K562 (cell line): Measurements from ENCODE around the gene CHPF. TPM values are rescaled to one million over a fixed set of nuclear protein-coding genes. Genes with fewer than 3 reads are reported as not detected.

Experiments
- ATAC-seq: fragments of 200-7000 bp; cut with Tn5 transposase; 3 replicates; pipeline ENCODE4 v1.9.1; 2020; ENCODE audit warnings: moderate library complexity
- BruUV-seq: library from RNA; stranded (reverse); fragments of 400-500 nt; replicated peaks from 2 replicates; lab custom pipeline; 2021; lab: Mats Ljungman, UMichigan
- CTCF ChIA-PET: fragments of 300-600 bp; formaldehyde crosslinking; extraction: SDS; loops from one replicate; lab custom pipeline; 2021; ENCODE audit warnings: low intra/inter-chr PET ratio; lab: Yijun Ruan, JAX
- POLR2A ChIA-PET: fragments of 300-600, 350-650 bp; sonication (Branson Sonifier 250); formaldehyde crosslinking; extraction: SDS; loops from one replicate; lab custom pipeline; 2021; ENCODE audit warnings: antibody characterized with exemption, inconsistent platforms; lab: Yijun Ruan, JAX
- DNase-seq, 4 experiments: peaks; one replicate each; pipeline versions ENCODE4 v3.0.0 to v3.0.0-alpha.2; 2011 to 2018; ENCODE audit warnings: low spot score in 3 of 4, mixed read lengths in 3 of 4; ENCODE audit errors: extremely low read depth in 1 of 4
- FAIRE-seq: peaks from 2 replicates; lab custom pipeline; 2011; peaks lifted over from hg19 to GRCh38; lab: Jason Lieb, UNC
- H2AFZ ChIP-seq: 2 replicates; pipeline ENCODE4 v1.6.0; 2011; ENCODE audit warnings: low read depth, low read length, control low read depth, inconsistent platforms
- H3K27ac ChIP-seq: fragments of 200-600 bp; 3 replicates; pipeline ENCODE4 v1.8.0; 2011; ENCODE audit warnings: low read depth, mild to moderate bottlenecking, control low read depth, inconsistent platforms, low read length, moderate library complexity, mixed read lengths; ENCODE audit errors: extremely low read depth
- H3K27me3 ChIP-seq, 2 experiments: fragments of 300-600 bp in 1 of 2; 2 replicates in 1 of 2; 3 replicates in 1 of 2; pipeline versions ENCODE4 v1.6.0 to v1.8.0; 2011; ENCODE audit warnings: inconsistent platforms in 2 of 2, low read length in 2 of 2, mild to moderate bottlenecking in 1 of 2, mixed read lengths in 1 of 2, moderate library complexity in 1 of 2; ENCODE audit not compliant: control insufficient read depth in 2 of 2, insufficient read depth in 2 of 2
- H3K36me3 ChIP-seq: fragments of 300-600 bp; 3 replicates; pipeline ENCODE4 v1.8.0; 2011; ENCODE audit warnings: mild to moderate bottlenecking, low read length, inconsistent platforms; ENCODE audit not compliant: control insufficient read depth, insufficient read depth
- H3K4me1 ChIP-seq, 2 experiments: fragments of 200-600 bp in 1 of 2; replicated peaks in 1 of 2; 2 replicates in 1 of 2; 3 replicates in 1 of 2; pipeline versions ENCODE4 v1.5.1 to v1.8.0; 2011; ENCODE audit warnings: inconsistent platforms in 2 of 2, low read length in 2 of 2, mild to moderate bottlenecking in 1 of 2, mixed read lengths in 1 of 2, moderate library complexity in 1 of 2; ENCODE audit not compliant: control insufficient read depth in 2 of 2, insufficient read depth in 2 of 2
- H3K4me2 ChIP-seq: 2 replicates; pipeline ENCODE4 v1.6.1; 2011; ENCODE audit warnings: low read length, control low read depth, inconsistent platforms, mixed read lengths; ENCODE audit not compliant: insufficient read depth
- H3K4me3 ChIP-seq: fragments of 200-600 bp; sonication (generic), shearing (Covaris generic); 2 replicates; pipeline ENCODE4 v1.5.1; 2016; ENCODE audit warnings: control low read depth, inconsistent platforms
- H3K79me2 ChIP-seq: fragments of 200-600 bp; 3 replicates; pipeline ENCODE4 v1.8.0; 2011; ENCODE audit warnings: low read length, inconsistent platforms; ENCODE audit not compliant: control insufficient read depth, insufficient read depth
- H3K9ac ChIP-seq, 2 experiments: 2 replicates each; pipeline versions ENCODE4 v1.6.0 to v1.6.1; 2011; ENCODE audit warnings: low read depth in 2 of 2, low read length in 2 of 2, control low read depth in 1 of 2, inconsistent platforms in 1 of 2, mild to moderate bottlenecking in 1 of 2, mixed read lengths in 1 of 2; ENCODE audit not compliant: insufficient read depth in 1 of 2
- H3K9me1 ChIP-seq: one replicate; pipeline ENCODE4 v1.6.0; 2011; ENCODE audit warnings: inconsistent platforms, mild to moderate bottlenecking, low read length, moderate library complexity; ENCODE audit not compliant: control insufficient read depth, insufficient read depth
- H3K9me3 ChIP-seq: replicated peaks from 2 replicates; pipeline ENCODE4 v1.5.1; 2011; ENCODE audit warnings: low read depth, low read length, inconsistent platforms; ENCODE audit not compliant: control insufficient read depth, insufficient read depth
- H4K20me1 ChIP-seq: replicated peaks from 2 replicates; pipeline ENCODE4 v1.6.1; 2011; ENCODE audit warnings: low read length, inconsistent platforms, mixed read lengths; ENCODE audit not compliant: control insufficient read depth, insufficient read depth
- CBFA2T3 ChIP-seq: fragments of 450-650 bp; IDR thresholded peaks from 2 replicates; pipeline ENCODE4 v1.6.1; 2017
- E2F5 ChIP-seq: sonication (generic); formaldehyde crosslinking; IDR thresholded peaks from 2 replicates; pipeline ENCODE4 v1.8.0; 2022; ENCODE audit warnings: mild to moderate bottlenecking, missing genetic modification reagents
- HMG20B ChIP-seq: fragments of 250-450 bp; sonication (Bioruptor Pico); IDR thresholded peaks from 2 replicates; pipeline ENCODE4 v1.5.0; 2021; ENCODE audit warnings: mild to moderate bottlenecking
- JUN ChIP-seq, 2 experiments: sonication (generic) in 1 of 2; formaldehyde crosslinking in 1 of 2; IDR thresholded peaks; 2 replicates each; pipeline versions ENCODE4 v1.6.1 to v1.8.0; 2012 to 2022; ENCODE audit warnings: borderline replicate concordance in 2 of 2, mild to moderate bottlenecking in 2 of 2, improper control_type of control experiment in 1 of 2, low read depth in 1 of 2, low read length in 1 of 2, missing genetic modification reagents in 1 of 2
- L3MBTL2 ChIP-seq: fragments of 450-650 bp; IDR thresholded peaks from 2 replicates; pipeline ENCODE4 v1.6.1; 2016; ENCODE audit warnings: mild to moderate bottlenecking, moderate library complexity
- MYC ChIP-seq, 2 experiments: fragments of 250-450 bp in 1 of 2; sonication (Bioruptor Pico) in 1 of 2; IDR thresholded peaks; 2 replicates each; pipeline versions ENCODE4 v1.5.1 to v1.6.1; 2012 to 2021; ENCODE audit warnings: low read depth in 2 of 2, borderline replicate concordance in 1 of 2, improper control_type of control experiment in 1 of 2, low read length in 1 of 2, mild to moderate bottlenecking in 1 of 2, moderate library complexity in 1 of 2
- PBX2 ChIP-seq, 2 experiments: IDR thresholded peaks in 1 of 2; conservative IDR thresholded peaks in 1 of 2; 2 replicates each; pipeline ENCODE4 v1.6.1; 2016; ENCODE audit warnings: low read depth in 2 of 2, mild to moderate bottlenecking in 1 of 2, missing compliant biosample characterization in 1 of 2, missing genetic modification characterization in 1 of 2, moderate library complexity in 1 of 2
- STAT6 ChIP-seq: sonication (generic); formaldehyde crosslinking; IDR thresholded peaks from 2 replicates; pipeline ENCODE4 v1.8.1; 2023; ENCODE audit warnings: mild to moderate bottlenecking, missing genetic modification reagents
- TEAD1 ChIP-seq, 2 experiments: fragments of 450-650 bp in 1 of 2; sonication (generic) in 1 of 2; formaldehyde crosslinking; IDR thresholded peaks; 2 replicates each; pipeline versions ENCODE4 v1.4.0 to v1.8.0; 2020 to 2022; ENCODE audit warnings: mild to moderate bottlenecking in 2 of 2, missing genetic modification reagents in 1 of 2
- ZBTB7A ChIP-seq: IDR thresholded peaks from 2 replicates; pipeline ENCODE4 v1.6.1; 2011; ENCODE audit warnings: low read depth, mild to moderate bottlenecking, low read length, moderate library complexity, borderline replicate concordance; ENCODE audit not compliant: control insufficient read depth
- ZNF324 ChIP-seq: fragments of 250-450 bp; sonication (Bioruptor Pico); IDR thresholded peaks from 2 replicates; pipeline ENCODE4 v1.4.0; 2020; ENCODE audit warnings: mild to moderate bottlenecking
- ZSCAN32 ChIP-seq: fragments of 450-650 bp; formaldehyde crosslinking; IDR thresholded peaks from 2 replicates; pipeline ENCODE4 v1.4.0; 2020; ENCODE audit warnings: mild to moderate bottlenecking, moderate library complexity
- whole genome bisulfite sequencing: fragments of 100-300 bp; shearing (Covaris generic); methylation state at CpG from one replicate; pipeline ENCODE4 v1.1.6; 2016; ENCODE audit warnings: low coverage, mixed read lengths; ENCODE audit not compliant: insufficient coverage; ENCODE audit errors: missing lambda C conversion rate; 5-methylcytosine and 5-hydroxymethylcytosine counted together
- in situ Hi-C: fragments of 300-500 bp; cut with MboI; formaldehyde crosslinking; loops from 4 replicates; pipeline ENCODE4 v1.15.0; 2018; ENCODE audit warnings: inconsistent platforms, mixed read lengths
- intact Hi-C: fragments of 100-400 bp; cut with micrococcal nuclease; formaldehyde crosslinking; loops from 2 replicates; pipeline ENCODE4 v1.14.2; 2022
- polyA plus RNA-seq, 8 experiments: library from polyadenylated mRNA; depleted of rRNA in 4 of 8; stranded (reverse) in 5 of 8; unstranded in 3 of 8; fragments of >200 nt; fragmentation: Nextera tagmentation in 2 of 8; fragmentation: Illumina TruSeq in 1 of 8; extraction: Ambion mirVana in 2 of 8; extraction: Trizol in 1 of 8; gene quantifications; 2 replicates each; pipeline versions ENCODE4 v1.2.1 to v1.2.3, GENCODE V29; 2011 to 2014; ENCODE audit warnings: inconsistent platforms in 1 of 8, missing spikeins in 1 of 8
- total RNA-seq, 7 experiments: library from RNA; depleted of rRNA in 6 of 7; stranded (reverse); fragments of >200 nt in 6 of 7; fragmentation: Illumina TruSeq in 2 of 7; extraction: Trizol in 2 of 7; gene quantifications; 2 replicates each; pipeline versions ENCODE4 v1.2.1 to v1.2.3, GENCODE V29; 2011 to 2021; ENCODE audit warnings: low replicate concordance in 1 of 7

Gene CHPF
- total and polyA plus RNA-seq, 9 of the 15 experiments (the other 6 are each of a cell fraction or from before 2014, with no cell fraction given) = 0.15 to 57.2 (median 7.9) TPM

- POLR2A ChIA-PET = interaction anchor here (0.6 kb wide), 2 partner anchors 10 to 119 kb away, joined by 3 read pairs; no protein-coding TSS in a partner anchor
- no peaks in the 10 kb centered on the region for H3K9me3 ChIP-seq
- BruUV-seq = no TSS peak
- peaks cover 33% of the 10 kb centered on the region; the same call in 2 of the 3 replicates for H3K36me3 ChIP-seq
- peaks cover 80% of the 10 kb centered on the region for H3K79me2 ChIP-seq
- CTCF ChIA-PET = interaction anchor here (0.6 to 1.4 kb wide), 2 partner anchors 27 to 63 kb away, joined by 7 read pairs; a partner anchor contains a TSS
- 2% methylated on average over 11 of the region's 70 CpGs for WGBS
- peaks cover 3% of the 10 kb centered on the region for H3K9me1 ChIP-seq
- peak overlapping the region; percentile 64; the same call in 1 of the 2 replicates for H2AFZ ChIP-seq
- DNase-seq (peak; percentile 61 to 86 (median 66)), FAIRE-seq (peak; percentile 87), ATAC-seq (peak; percentile 45)
- peak overlapping the region; percentile 22; the same call in 1 of the 2 replicates for H3K4me3 ChIP-seq
- in situ Hi-C loops = loop anchor here (10.0 kb wide), 1 partner anchor 48 kb away; no protein-coding TSS in a partner anchor
- peak overlapping the region; percentile 89 for H3K27ac ChIP-seq
- intact Hi-C loops = no loop called here
- H4K20me1 ChIP-seq = no peaks in the 10 kb centered on the region
- peak overlapping the region; percentile 70 to 86 for H3K9ac ChIP-seq
- peaks cover 82 to 91% of the 10 kb centered on the region in 2 experiments for H3K4me1 ChIP-seq
- H3K4me2 ChIP-seq = peak overlapping the region; percentile 75
- no peaks in the 10 kb centered on the region for H3K27me3 ChIP-seq
- TF ChIP-seq L3MBTL2 (peak; percentile 52; the same call in 1 of the 2 replicates), TEAD1 (CRISPR knock-in tag; IDR thresholded peaks at IDR 0.05) (no peak), CBFA2T3 (peak; percentile 62), PBX2 (CRISPR knock-in tag; IDR thresholded peaks at IDR 0.05; ENCODE audit: low read depth) (no peak), PBX2 (tag; conservative IDR thresholded peaks at IDR 0.05; ENCODE audit: low read depth) (peak; percentile 76), STAT6 (CRISPR knock-in tag) (no peak), JUN (IDR thresholded peaks at IDR 0.05; ENCODE audit: borderline replicate concordance, low read depth, low read length) (no peak), JUN (CRISPR knock-in tag; IDR thresholded peaks at IDR 0.05; ENCODE audit: borderline replicate concordance) (no peak), ZNF324 (CRISPR knock-in tag) (no peak), MYC (IDR thresholded peaks at IDR 0.05; ENCODE audit: low read depth, low read length) (0 out of 2 replicates have a peak, but pooled peaks have one; percentile 23), MYC (CRISPR knock-in tag; IDR thresholded peaks at IDR 0.05; ENCODE audit: borderline replicate concordance, low read depth) (no peak), ZSCAN32 (CRISPR knock-in tag) (no peak), ZBTB7A (peak; percentile 78), HMG20B (no peak), E2F5 (CRISPR knock-in tag) (no peak)
Observed at GRCh38 chr2:219522111-219523030, 21.2 kb downstream of the CHPF start.
